Measurements from ENCODE around the gene UBAC1. TPM values are rescaled to one million over a fixed set of nuclear protein-coding genes. Genes with fewer than 3 reads are reported as not detected.

The UBAC1 gene
- total RNA-seq, 2 donors from 2014 or later, result 64.9 to 65.7 TPM

- intact Hi-C loops (cut with DNase I), result no loop called here
- no peak for ATAC-seq
- no peak for DNase-seq
These were observed 33.5 kb upstream of the UBAC1 start for GRCh38 chr9:135994501-135995192.

- intact Hi-C loops (cut with DNase I), result no loop called here
- ATAC-seq (no peak), DNase-seq (no peak)
These were observed 32.8 kb upstream of the UBAC1 start for GRCh38 chr9:135993765-135994500.

- peak; percentile 26 for DNase-seq
- intact Hi-C loops (cut with DNase I), result no loop called here
- peak in 1 of 2 donors; percentile 1 for ATAC-seq
These were observed 32.2 kb upstream of the UBAC1 start for GRCh38 chr9:135993409-135993742.

- intact Hi-C loops (cut with DNase I), result no loop called here
- ATAC-seq, result peak; percentile 87
These were observed 31.6 kb upstream of the UBAC1 start for GRCh38 chr9:135992486-135993408.

GRCh38 chr9:135991771-135992170 lies 30.6 kb upstream of the UBAC1 start:
- intact Hi-C loops (cut with DNase I), result no loop called here
- ATAC-seq (no peak), DNase-seq (no peak)

More at GRCh38 chr9:135992486-135993408, 31.6 kb upstream of the UBAC1 start:
- DNase-seq, result peak; percentile 93

GRCh38 chr9:135990468-135991429 lies 29.6 kb upstream of the UBAC1 start:
- DNase-seq (peak; percentile 64), ATAC-seq (peak; percentile 35 to 46)
- intact Hi-C loops (cut with DNase I), result no loop called here

GRCh38 chr9:135989722-135990467 lies 28.7 kb upstream of the UBAC1 start:
- peak; percentile 47 for DNase-seq
- ATAC-seq, result no peak
- intact Hi-C loops (cut with DNase I), result no loop called here

- ATAC-seq, result no peak
- intact Hi-C loops (cut with DNase I), result no loop called here
- no peak for DNase-seq
These were observed 28.0 kb upstream of the UBAC1 start for GRCh38 chr9:135989157-135989556.

- intact Hi-C loops (cut with DNase I), result no loop called here
These were observed 27.3 kb upstream of the UBAC1 start for GRCh38 chr9:135988493-135988892.

GRCh38 chr9:135987838-135988404 lies 26.7 kb upstream of the UBAC1 start:
- intact Hi-C loops (cut with DNase I), result no loop called here

More at GRCh38 chr9:135988493-135988892, 27.3 kb upstream of the UBAC1 start:
- DNase-seq, result no peak
- no peak for ATAC-seq

GRCh38 chr9:135986605-135987004 lies 25.4 kb upstream of the UBAC1 start:
- intact Hi-C loops (cut with DNase I), result no loop called here
- ATAC-seq (no peak), DNase-seq (no peak)

More at GRCh38 chr9:135987838-135988404, 26.7 kb upstream of the UBAC1 start:
- no peak for ATAC-seq
- DNase-seq, result no peak

- intact Hi-C loops (cut with DNase I), result no loop called here
- ATAC-seq (no peak), DNase-seq (no peak)
These were observed 24.7 kb upstream of the UBAC1 start for GRCh38 chr9:135985889-135986288.

GRCh38 chr9:135985459-135985774 lies 24.2 kb upstream of the UBAC1 start:
- DNase-seq, result no peak
- no peak for ATAC-seq
- intact Hi-C loops (cut with DNase I), result no loop called here

GRCh38 chr9:135984072-135984710 lies 23.0 kb upstream of the UBAC1 start:
- DNase-seq (no peak), ATAC-seq (no peak)
- intact Hi-C loops (cut with DNase I), result no loop called here

GRCh38 chr9:135983208-135984071 lies 22.3 kb upstream of the UBAC1 start:
- intact Hi-C loops (cut with DNase I), result no loop called here
- no peak for DNase-seq
- no peak for ATAC-seq

GRCh38 chr9:135982499-135983207 lies 21.5 kb upstream of the UBAC1 start:
- DNase-seq, result no peak
- ATAC-seq, result no peak
- intact Hi-C loops (cut with DNase I), result no loop called here

All from left cardiac atrium (tissue), 4 donors.